Measurements from ENCODE around the gene NANOGP8.

The NANOGP8 gene

GRCh38 chr15:35117543-35118265, 32.6 kb upstream of the NANOGP8 start:
- no peak overlapping the region for H3K4me3 ChIP-seq
- H3K4me1 ChIP-seq: no peaks in the 10 kb centered on the region
- no peaks in the 10 kb centered on the region for H4K20me1 ChIP-seq
- no peak for TF ChIP-seq Cebpa-rat (IDR thresholded peaks at IDR 0.05)
- no peak overlapping the region for H3K9ac ChIP-seq
- no peak overlapping the region for H3K4me2 ChIP-seq
- no peaks in the 10 kb centered on the region for H3K27me3 ChIP-seq
- H3K9me3 ChIP-seq: no peaks in the 10 kb centered on the region
- H3K36me3 ChIP-seq: no peaks in the 10 kb centered on the region
- no peak overlapping the region for H3K27ac ChIP-seq

GRCh38 chr15:35115155-35115725, 30.1 kb upstream of the NANOGP8 start:
- Histone ChIP-seq H3K27ac (no peak overlapping the region), H4K20me1 (no peaks in the 10 kb centered on the region), H3K9me3 (no peaks in the 10 kb centered on the region), H3K9ac (no peak overlapping the region), H3K27me3 (no peaks in the 10 kb centered on the region), H3K4me2 (no peak overlapping the region), H3K36me3 (no peaks in the 10 kb centered on the region), H3K4me1 (no peaks in the 10 kb centered on the region), H3K4me3 (no peak overlapping the region)
- TF ChIP-seq Cebpa-rat (IDR thresholded peaks at IDR 0.05): no peak

GRCh38 chr15:35112346-35112745, 27.3 kb upstream of the NANOGP8 start:
- Histone ChIP-seq H3K4me2 (no peak overlapping the region), H3K9ac (no peak overlapping the region), H3K27me3 (no peaks in the 10 kb centered on the region), H3K9me3 (no peaks in the 10 kb centered on the region), H3K4me3 (no peak overlapping the region), H3K27ac (no peak overlapping the region), H3K4me1 (no peaks in the 10 kb centered on the region), H3K36me3 (no peaks in the 10 kb centered on the region), H4K20me1 (no peaks in the 10 kb centered on the region)
- TF ChIP-seq Cebpa-rat (IDR thresholded peaks at IDR 0.05): no peak

GRCh38 chr15:35111861-35112260, 26.8 kb upstream of the NANOGP8 start:
- no peak overlapping the region for H3K9ac ChIP-seq
- H3K4me1 ChIP-seq: no peaks in the 10 kb centered on the region
- TF ChIP-seq Cebpa-rat (IDR thresholded peaks at IDR 0.05): no peak
- H3K27me3 ChIP-seq: no peaks in the 10 kb centered on the region
- no peaks in the 10 kb centered on the region for H4K20me1 ChIP-seq
- H3K4me3 ChIP-seq: no peak overlapping the region
- H3K9me3 ChIP-seq: no peaks in the 10 kb centered on the region
- H3K4me2 ChIP-seq: no peak overlapping the region
- no peak overlapping the region for H3K27ac ChIP-seq
- no peaks in the 10 kb centered on the region for H3K36me3 ChIP-seq

- no peaks in the 10 kb centered on the region for H3K36me3 ChIP-seq
- H3K9ac ChIP-seq: no peak overlapping the region
- no peaks in the 10 kb centered on the region for H4K20me1 ChIP-seq
- H3K4me2 ChIP-seq: no peak overlapping the region
- H3K27ac ChIP-seq: no peak overlapping the region
- no peak for TF ChIP-seq Cebpa-rat (IDR thresholded peaks at IDR 0.05)
- H3K4me3 ChIP-seq: no peak overlapping the region
- no peaks in the 10 kb centered on the region for H3K4me1 ChIP-seq
- no peaks in the 10 kb centered on the region for H3K9me3 ChIP-seq
- no peaks in the 10 kb centered on the region for H3K27me3 ChIP-seq
Measured at GRCh38 chr15:35108453-35108852, 23.4 kb upstream of the NANOGP8 start.

- no peak for TF ChIP-seq Cebpa-rat (IDR thresholded peaks at IDR 0.05)
- no peaks in the 10 kb centered on the region for H3K4me1 ChIP-seq
- no peaks in the 10 kb centered on the region for H4K20me1 ChIP-seq
- no peaks in the 10 kb centered on the region for H3K36me3 ChIP-seq
- H3K9me3 ChIP-seq: no peaks in the 10 kb centered on the region
- no peaks in the 10 kb centered on the region for H3K27me3 ChIP-seq
- H3K9ac ChIP-seq: no peak overlapping the region
- no peak overlapping the region for H3K27ac ChIP-seq
- H3K4me3 ChIP-seq: no peak overlapping the region
- H3K4me2 ChIP-seq: no peak overlapping the region
Measured at GRCh38 chr15:35107561-35107960, 22.5 kb upstream of the NANOGP8 start.

GRCh38 chr15:35107122-35107521, 22.0 kb upstream of the NANOGP8 start:
- Histone ChIP-seq H3K9me3 (no peaks in the 10 kb centered on the region), H3K4me3 (no peak overlapping the region), H3K4me1 (no peaks in the 10 kb centered on the region), H4K20me1 (no peaks in the 10 kb centered on the region), H3K27ac (no peak overlapping the region), H3K27me3 (no peaks in the 10 kb centered on the region), H3K9ac (no peak overlapping the region), H3K4me2 (no peak overlapping the region), H3K36me3 (no peaks in the 10 kb centered on the region)
- TF ChIP-seq Cebpa-rat (IDR thresholded peaks at IDR 0.05): no peak

- no peaks in the 10 kb centered on the region for H3K27me3 ChIP-seq
- H3K9me3 ChIP-seq: no peaks in the 10 kb centered on the region
- no peak for TF ChIP-seq Cebpa-rat (IDR thresholded peaks at IDR 0.05)
- no peak overlapping the region for H3K9ac ChIP-seq
- no peaks in the 10 kb centered on the region for H3K4me1 ChIP-seq
- H3K36me3 ChIP-seq: no peaks in the 10 kb centered on the region
- H3K4me2 ChIP-seq: no peak overlapping the region
- H4K20me1 ChIP-seq: no peaks in the 10 kb centered on the region
- no peak overlapping the region for H3K4me3 ChIP-seq
- no peak overlapping the region for H3K27ac ChIP-seq
Measured at GRCh38 chr15:35104526-35105147, 19.5 kb upstream of the NANOGP8 start.

GRCh38 chr15:35102186-35102585, 17.1 kb upstream of the NANOGP8 start:
- H3K27ac ChIP-seq: no peak overlapping the region
- no peaks in the 10 kb centered on the region for H3K36me3 ChIP-seq
- no peak overlapping the region for H3K9ac ChIP-seq
- no peaks in the 10 kb centered on the region for H3K4me1 ChIP-seq
- H3K9me3 ChIP-seq: no peaks in the 10 kb centered on the region
- H3K4me3 ChIP-seq: no peak overlapping the region
- no peaks in the 10 kb centered on the region for H4K20me1 ChIP-seq
- no peak overlapping the region for H3K4me2 ChIP-seq
- no peak for TF ChIP-seq Cebpa-rat (IDR thresholded peaks at IDR 0.05)
- H3K27me3 ChIP-seq: no peaks in the 10 kb centered on the region

GRCh38 chr15:35101335-35101734, 16.2 kb upstream of the NANOGP8 start:
- Histone ChIP-seq H3K36me3 (no peaks in the 10 kb centered on the region), H3K4me2 (no peak overlapping the region), H3K27ac (no peak overlapping the region), H3K9ac (no peak overlapping the region), H3K4me1 (no peaks in the 10 kb centered on the region), H3K9me3 (no peaks in the 10 kb centered on the region), H3K27me3 (no peaks in the 10 kb centered on the region), H3K4me3 (no peak overlapping the region), H4K20me1 (no peaks in the 10 kb centered on the region)
- TF ChIP-seq Cebpa-rat (IDR thresholded peaks at IDR 0.05): no peak
